DOHH2 (cell line): ENCODE measurements around the gene HIVEP3.

Experiments used
- H3F3A ChIP-seq: fragments of 200-600 bp; sonication (generic), shearing (Covaris generic); 2 replicates; pipeline ENCODE4 v1.6.0; 2016; ENCODE audit warnings: antibody characterized with exemption, mild to moderate bottlenecking; ENCODE audit not compliant: control insufficient read depth, insufficient read depth
- H3K27ac ChIP-seq: fragments of 200-600 bp; sonication (generic); 2 replicates; pipeline ENCODE4 v1.5.1; 2014; ENCODE audit warnings: low read depth, mild to moderate bottlenecking, low read length, moderate library complexity
- H3K27me3 ChIP-seq: fragments of 200-600 bp; sonication (generic); 2 replicates; pipeline ENCODE4 v1.6.1; 2014; ENCODE audit warnings: mild to moderate bottlenecking, low read length, mixed read lengths; ENCODE audit not compliant: control insufficient read depth
- H3K36me3 ChIP-seq: fragments of 200-600 bp; sonication (generic); 2 replicates; pipeline ENCODE4 v1.6.1; 2014; ENCODE audit warnings: mild to moderate bottlenecking, low read length, moderate library complexity, mixed read lengths; ENCODE audit not compliant: control insufficient read depth
- H3K4me1 ChIP-seq: fragments of 200-600 bp; sonication (generic); 2 replicates; pipeline ENCODE4 v1.6.1; 2014; ENCODE audit warnings: mild to moderate bottlenecking, low read length, mixed read lengths; ENCODE audit not compliant: control insufficient read depth
- H3K4me2 ChIP-seq: fragments of 200-600 bp; sonication (generic); 2 replicates; pipeline ENCODE4 v1.6.0; 2014; ENCODE audit warnings: mild to moderate bottlenecking, low read length, moderate library complexity
- H3K4me3 ChIP-seq: fragments of 200-600 bp; sonication (generic); 2 replicates; pipeline ENCODE4 v1.5.1; 2014; ENCODE audit warnings: mild to moderate bottlenecking, low read length, mixed read lengths
- H3K79me2 ChIP-seq: fragments of 200-600 bp; sonication (generic); 2 replicates; pipeline ENCODE4 v1.6.1; 2014; ENCODE audit warnings: mild to moderate bottlenecking, low read length, mixed read lengths; ENCODE audit not compliant: control insufficient read depth
- H3K9me2 ChIP-seq: fragments of 200-600 bp; sonication (generic); replicated peaks from 2 replicates; pipeline ENCODE4 v1.6.1; 2014; ENCODE audit warnings: mild to moderate bottlenecking, low read length, mixed read lengths; ENCODE audit not compliant: control insufficient read depth
- H3K9me3 ChIP-seq: fragments of 200-600 bp; sonication (generic); 2 replicates; pipeline ENCODE4 v1.6.1; 2014; ENCODE audit warnings: antibody characterized with exemption, low read length, mixed read lengths; ENCODE audit not compliant: control insufficient read depth, insufficient read depth
- H4K20me1 ChIP-seq: fragments of 200-600 bp; sonication (generic); 2 replicates; pipeline ENCODE4 v1.6.0; 2014; ENCODE audit warnings: low read depth, mild to moderate bottlenecking, antibody characterized with exemption, low read length, moderate library complexity; ENCODE audit not compliant: control insufficient read depth, insufficient read depth
- EZH2phosphoT487 ChIP-seq: fragments of 200-600 bp; sonication (generic); IDR thresholded peaks from 2 replicates; pipeline ENCODE4 v1.6.1; 2017; ENCODE audit warnings: borderline replicate concordance, mild to moderate bottlenecking, antibody characterized with exemption, low read length, moderate library complexity, mixed read lengths
- TF ChIP-seq, protein P1 (sequence below): fragments of 200-600 bp; sonication (generic); IDR thresholded peaks from one replicate; pipeline ENCODE4 v1.5.1; 2014; ENCODE audit warnings: antibody characterized with exemption, mild to moderate bottlenecking, low read depth, low read length; ENCODE audit not compliant: poor library complexity, severe bottlenecking

Gene HIVEP3

DNA sequence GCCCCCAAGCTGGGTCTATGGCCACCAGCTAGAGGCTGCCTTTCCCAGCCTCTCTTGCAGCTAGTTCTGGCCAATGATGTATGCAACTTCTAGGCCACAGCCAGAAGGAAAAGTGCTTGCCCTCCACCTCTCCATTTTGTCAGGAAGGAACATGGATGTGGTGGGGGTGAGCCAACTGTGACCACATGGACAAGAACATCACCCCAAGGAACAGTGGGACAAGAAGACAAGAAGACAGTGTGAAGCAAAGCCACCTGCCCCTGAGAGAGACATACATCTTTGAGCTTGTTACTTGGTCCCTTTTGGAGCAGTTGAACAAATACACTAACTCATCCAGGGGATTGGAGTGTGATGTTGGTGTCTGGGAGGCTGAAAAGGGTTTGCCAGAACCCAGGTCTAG lies 328.4 kb downstream of the HIVEP3 start:
- TF ChIP-seq, protein P1, sequence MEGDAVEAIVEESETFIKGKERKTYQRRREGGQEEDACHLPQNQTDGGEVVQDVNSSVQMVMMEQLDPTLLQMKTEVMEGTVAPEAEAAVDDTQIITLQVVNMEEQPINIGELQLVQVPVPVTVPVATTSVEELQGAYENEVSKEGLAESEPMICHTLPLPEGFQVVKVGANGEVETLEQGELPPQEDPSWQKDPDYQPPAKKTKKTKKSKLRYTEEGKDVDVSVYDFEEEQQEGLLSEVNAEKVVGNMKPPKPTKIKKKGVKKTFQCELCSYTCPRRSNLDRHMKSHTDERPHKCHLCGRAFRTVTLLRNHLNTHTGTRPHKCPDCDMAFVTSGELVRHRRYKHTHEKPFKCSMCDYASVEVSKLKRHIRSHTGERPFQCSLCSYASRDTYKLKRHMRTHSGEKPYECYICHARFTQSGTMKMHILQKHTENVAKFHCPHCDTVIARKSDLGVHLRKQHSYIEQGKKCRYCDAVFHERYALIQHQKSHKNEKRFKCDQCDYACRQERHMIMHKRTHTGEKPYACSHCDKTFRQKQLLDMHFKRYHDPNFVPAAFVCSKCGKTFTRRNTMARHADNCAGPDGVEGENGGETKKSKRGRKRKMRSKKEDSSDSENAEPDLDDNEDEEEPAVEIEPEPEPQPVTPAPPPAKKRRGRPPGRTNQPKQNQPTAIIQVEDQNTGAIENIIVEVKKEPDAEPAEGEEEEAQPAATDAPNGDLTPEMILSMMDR = no peak
- no peak for TF ChIP-seq EZH2phosphoT487
- H4K20me1 ChIP-seq = no peaks in the 10 kb centered on the region

DNA sequence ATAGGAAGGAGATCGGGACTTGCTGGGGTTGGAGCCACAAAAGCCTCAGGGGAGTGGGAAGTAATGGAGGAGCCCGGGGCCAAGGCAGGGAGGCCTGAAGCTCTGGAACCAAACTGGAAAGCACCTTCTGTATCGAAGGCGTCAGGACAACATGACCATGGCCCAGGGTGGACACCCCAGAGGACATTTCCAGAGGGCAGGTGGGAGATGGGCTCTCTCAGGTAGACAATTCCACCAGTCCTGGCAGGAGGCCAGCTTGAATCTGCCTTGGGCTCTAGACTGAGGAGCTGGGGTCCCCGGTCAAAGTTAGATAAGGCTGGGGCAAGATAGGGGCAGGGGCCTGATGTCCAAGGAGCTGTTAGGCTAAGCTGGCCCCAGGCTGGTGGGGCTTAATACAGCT lies 329.3 kb downstream of the HIVEP3 start:
- no peak overlapping the region for H3K27ac ChIP-seq
- no peak overlapping the region for H3K4me2 ChIP-seq
- no peaks in the 10 kb centered on the region for H3K27me3 ChIP-seq
- H3K79me2 ChIP-seq = no peaks in the 10 kb centered on the region
- H3K4me1 ChIP-seq = no peaks in the 10 kb centered on the region
- no peaks in the 10 kb centered on the region for H3K36me3 ChIP-seq
- H3K9me2 ChIP-seq = no peaks in the 10 kb centered on the region
- no peaks in the 10 kb centered on the region for H4K20me1 ChIP-seq
- TF ChIP-seq EZH2phosphoT487 = no peak
- TF ChIP-seq, protein P1 = no peak
- H3F3A ChIP-seq = no peaks in the 10 kb centered on the region
- H3K4me3 ChIP-seq = no peak overlapping the region
- H3K9me3 ChIP-seq = no peaks in the 10 kb centered on the region

More for the DNA sequence above, 328.4 kb downstream of the HIVEP3 start:
- no peaks in the 10 kb centered on the region for H3K9me2 ChIP-seq
- H3K27me3 ChIP-seq = no peaks in the 10 kb centered on the region
- H3K9me3 ChIP-seq = no peaks in the 10 kb centered on the region
- no peaks in the 10 kb centered on the region for H3F3A ChIP-seq
- H3K4me3 ChIP-seq = no peak overlapping the region
- H3K36me3 ChIP-seq = no peaks in the 10 kb centered on the region
- no peak overlapping the region for H3K27ac ChIP-seq
- H3K4me1 ChIP-seq = no peaks in the 10 kb centered on the region
- H3K79me2 ChIP-seq = no peaks in the 10 kb centered on the region
- H3K4me2 ChIP-seq = no peak overlapping the region

DNA sequence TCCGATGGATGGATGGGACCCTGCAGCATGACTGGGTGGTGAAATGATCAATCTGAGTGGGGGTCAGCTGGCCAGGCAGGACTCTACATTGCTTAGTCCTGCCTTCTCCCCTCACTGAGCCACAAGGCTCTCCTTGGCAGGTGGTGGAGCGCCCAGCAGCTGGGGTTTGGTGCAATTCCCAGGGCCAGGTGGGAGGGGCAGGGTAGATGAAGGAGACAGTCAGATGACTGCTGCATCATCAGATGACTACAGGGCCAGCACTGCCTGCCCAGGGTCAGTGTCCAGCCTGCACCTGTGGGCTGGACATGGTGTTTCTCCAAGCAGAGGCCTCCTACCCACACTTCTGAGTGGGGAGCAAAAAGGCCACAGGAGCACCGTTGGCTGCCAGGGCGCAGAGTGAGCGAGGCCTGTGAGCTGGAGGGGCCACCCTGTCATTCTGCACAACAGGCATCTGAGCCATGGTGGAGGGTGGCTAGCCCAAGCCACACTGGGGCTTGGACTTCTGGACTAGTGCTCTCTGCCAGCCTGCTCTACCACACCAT lies 330.3 kb downstream of the HIVEP3 start:
- H3K27ac ChIP-seq = no peak overlapping the region
- no peaks in the 10 kb centered on the region for H4K20me1 ChIP-seq
- H3F3A ChIP-seq = no peaks in the 10 kb centered on the region
- H3K27me3 ChIP-seq = no peaks in the 10 kb centered on the region
- H3K9me3 ChIP-seq = no peaks in the 10 kb centered on the region
- H3K9me2 ChIP-seq = no peaks in the 10 kb centered on the region
- H3K36me3 ChIP-seq = no peaks in the 10 kb centered on the region
- no peaks in the 10 kb centered on the region for H3K4me1 ChIP-seq
- no peaks in the 10 kb centered on the region for H3K79me2 ChIP-seq
- no peak overlapping the region for H3K4me3 ChIP-seq
- no peak overlapping the region for H3K4me2 ChIP-seq
- TF ChIP-seq, protein P1 = no peak
- no peak for TF ChIP-seq EZH2phosphoT487
